ENCODE results near the gene NRF1.
"Not testable (repeated sequence)": the region's sequence is repeated elsewhere in the genome, so short reads cannot be mapped to it uniquely, and the experiment has no call there.

The NRF1 gene

DNA sequence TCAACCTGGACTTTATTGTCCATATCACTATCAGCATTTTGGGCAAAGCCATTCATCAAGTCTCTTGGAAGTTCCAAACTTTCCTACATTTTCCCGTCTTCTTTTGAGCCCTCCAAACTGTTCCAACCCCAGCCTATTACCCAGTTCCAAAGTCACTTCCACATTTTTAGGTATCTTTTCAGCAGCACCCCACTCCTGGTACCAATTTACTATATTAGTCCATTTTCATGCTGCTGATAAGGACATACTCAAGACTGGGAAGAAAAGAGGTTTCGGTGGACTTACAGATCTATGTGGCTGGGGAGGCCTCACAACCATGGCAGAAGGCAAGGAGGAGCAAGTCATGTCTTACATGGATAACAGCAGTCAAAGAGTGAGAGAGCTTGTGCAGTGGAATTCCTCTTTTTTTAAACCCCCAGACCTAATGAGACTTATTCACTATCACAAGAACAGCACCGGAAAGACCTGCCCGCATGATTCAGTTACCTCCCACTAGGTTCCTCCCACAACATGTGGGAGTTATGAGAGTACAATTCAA is 50.2 kb downstream of the NRF1 start:
- H3K27ac ChIP-seq (ENCODE audit: low read depth, low read length), result no peak overlapping the region
- no peaks in the 10 kb centered on the region for H3K4me1 ChIP-seq (ENCODE audit: control insufficient read depth, insufficient read depth, low read length)
- peaks cover 8% of the 10 kb centered on the region for H3K36me3 ChIP-seq (ENCODE audit: control insufficient read depth, insufficient read depth, low read length)
- no peaks in the 10 kb centered on the region for H3K27me3 ChIP-seq (ENCODE audit: control insufficient read depth, insufficient read depth, low read length)
- H3K4me3 ChIP-seq (ENCODE audit: low read length), result no peak overlapping the region
- H3K9ac ChIP-seq (ENCODE audit: low read length), result no peak overlapping the region

DNA sequence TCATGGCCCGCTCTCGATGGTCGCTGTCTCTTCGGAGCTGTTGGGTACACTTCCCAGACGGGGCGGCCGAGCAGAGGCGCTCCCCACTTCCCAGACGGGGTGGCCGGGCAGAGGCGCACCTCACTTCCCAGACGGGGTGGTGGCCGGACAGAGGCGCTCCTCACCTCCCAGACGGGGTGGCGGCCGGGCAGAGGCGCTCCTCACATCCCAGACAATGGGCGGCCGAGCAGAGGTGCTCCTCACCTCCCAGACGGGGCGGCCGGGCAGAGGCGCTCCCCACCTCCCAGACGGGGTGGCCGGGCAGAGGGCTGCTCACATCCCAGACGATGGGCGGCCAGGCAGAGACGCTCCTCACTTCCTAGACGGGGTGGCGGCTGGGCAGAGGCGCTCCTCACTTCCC is 51.7 kb downstream of the NRF1 start:
- H3K27ac ChIP-seq (ENCODE audit: low read depth, low read length); H3K4me3 ChIP-seq (ENCODE audit: low read length): not testable (repeated sequence)

DNA sequence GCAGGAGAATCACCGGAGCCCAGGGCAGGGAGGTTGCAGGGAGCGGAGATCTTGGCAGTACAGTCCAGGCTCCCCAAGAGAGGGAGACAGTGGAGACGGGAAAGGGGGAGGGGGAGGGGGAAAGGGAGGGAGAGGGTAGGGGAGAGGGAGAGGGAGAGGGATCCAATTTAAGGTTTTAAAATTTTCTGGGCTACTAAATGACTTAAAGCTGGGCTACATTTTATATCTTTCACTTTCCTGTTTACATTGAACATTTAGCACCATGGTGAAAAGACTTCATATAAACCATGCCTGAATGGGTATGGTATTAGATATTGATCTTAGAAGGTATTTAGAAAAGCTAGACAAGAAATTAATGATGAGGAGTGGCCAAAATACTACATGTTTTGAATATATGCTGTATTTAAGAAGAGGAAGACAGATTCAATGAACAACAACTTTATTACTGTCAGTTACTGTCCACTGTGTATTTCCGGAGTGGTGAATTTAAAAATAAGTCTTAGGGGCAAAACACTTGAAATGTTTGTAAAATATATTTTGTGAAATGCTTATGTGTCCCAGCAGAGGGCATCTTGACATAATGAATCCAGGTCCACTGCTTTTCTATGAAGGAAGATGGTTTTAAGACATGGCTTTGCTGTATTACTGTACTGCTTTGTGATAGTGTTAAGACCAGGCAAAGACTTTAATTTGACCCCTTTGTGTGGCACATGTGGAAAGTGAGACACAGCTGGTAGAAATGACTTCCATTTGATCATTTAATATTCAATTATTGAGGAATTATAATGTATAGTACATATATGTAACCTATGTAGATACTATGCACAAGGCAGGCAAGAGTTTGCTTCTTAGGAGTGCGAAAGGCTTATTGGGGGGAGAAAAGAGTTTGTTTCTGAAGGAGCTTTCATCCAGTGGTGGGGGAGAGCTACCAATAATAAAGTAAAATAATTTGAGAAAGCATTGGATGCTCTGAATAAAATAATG is 52.8 kb downstream of the NRF1 start:
- Histone ChIP-seq H3K27ac (ENCODE audit: low read depth, low read length) (no peak overlapping the region), H3K4me3 (ENCODE audit: low read length) (no peak overlapping the region), H3K36me3 (ENCODE audit: control insufficient read depth, insufficient read depth, low read length) (peaks cover 5% of the 10 kb centered on the region), H3K27me3 (ENCODE audit: control insufficient read depth, insufficient read depth, low read length) (no peaks in the 10 kb centered on the region), H3K4me1 (ENCODE audit: control insufficient read depth, insufficient read depth, low read length) (no peaks in the 10 kb centered on the region), H3K9ac (ENCODE audit: low read length) (no peak overlapping the region)

More for the DNA sequence above, 51.7 kb downstream of the NRF1 start:
- not testable (repeated sequence) for H3K36me3 ChIP-seq (ENCODE audit: control insufficient read depth, insufficient read depth, low read length); H3K9ac ChIP-seq (ENCODE audit: low read length); H3K27me3 ChIP-seq (ENCODE audit: control insufficient read depth, insufficient read depth, low read length); H3K4me1 ChIP-seq (ENCODE audit: control insufficient read depth, insufficient read depth, low read length)

DNA sequence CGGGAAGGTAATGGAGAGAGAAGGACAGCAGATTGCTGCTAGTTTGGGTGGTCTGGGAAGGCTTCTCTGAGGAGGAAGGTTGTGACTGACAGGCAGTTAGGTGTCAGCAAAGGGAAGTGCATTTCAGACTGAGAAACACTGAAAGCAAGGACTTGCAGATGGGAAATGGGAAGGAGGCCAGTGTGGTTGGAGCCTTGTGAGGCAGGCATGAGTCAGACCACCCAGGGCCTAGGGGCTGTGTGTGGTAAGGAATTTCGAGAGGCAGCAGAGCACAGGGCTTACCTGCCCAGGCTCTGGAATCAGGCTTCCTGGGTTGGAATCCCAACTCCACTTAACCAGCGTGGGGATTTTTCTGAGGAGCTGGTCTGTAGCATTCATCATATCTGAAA is 53.5 kb downstream of the NRF1 start:
- H3K27me3 ChIP-seq (ENCODE audit: control insufficient read depth, insufficient read depth, low read length), result no peaks in the 10 kb centered on the region
- H3K4me3 ChIP-seq (ENCODE audit: low read length), result no peak overlapping the region
- peaks cover 5% of the 10 kb centered on the region for H3K36me3 ChIP-seq (ENCODE audit: control insufficient read depth, insufficient read depth, low read length)
- H3K27ac ChIP-seq (ENCODE audit: low read depth, low read length), result no peak overlapping the region
- no peaks in the 10 kb centered on the region for H3K4me1 ChIP-seq (ENCODE audit: control insufficient read depth, insufficient read depth, low read length)
- H3K9ac ChIP-seq (ENCODE audit: low read length), result no peak overlapping the region

DNA sequence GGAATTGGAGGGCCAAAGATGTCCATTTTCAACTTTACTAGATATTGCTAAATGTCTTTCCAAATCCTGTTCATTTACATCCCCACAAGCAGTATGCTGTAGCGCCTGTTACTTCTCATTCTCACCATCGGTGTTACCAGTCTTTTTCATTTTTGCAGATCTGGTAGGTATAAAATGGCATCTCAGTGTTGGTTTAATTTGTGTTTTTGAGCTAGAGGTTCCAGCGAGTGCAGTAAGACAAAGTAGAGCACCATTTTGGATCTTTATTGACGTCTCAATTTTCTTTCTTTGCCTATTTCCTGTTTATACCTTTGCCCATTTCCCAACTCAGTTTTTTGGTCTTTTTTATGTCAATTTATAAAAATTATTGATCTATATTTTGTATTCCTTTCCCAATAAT is 55.6 kb downstream of the NRF1 start:
- Histone ChIP-seq H3K4me1 (ENCODE audit: control insufficient read depth, insufficient read depth, low read length) (no peaks in the 10 kb centered on the region), H3K4me3 (ENCODE audit: low read length) (no peak overlapping the region), H3K36me3 (ENCODE audit: control insufficient read depth, insufficient read depth, low read length) (no peaks in the 10 kb centered on the region), H3K27ac (ENCODE audit: low read depth, low read length) (no peak overlapping the region), H3K27me3 (ENCODE audit: control insufficient read depth, insufficient read depth, low read length) (no peaks in the 10 kb centered on the region), H3K9ac (ENCODE audit: low read length) (no peak overlapping the region)

DNA sequence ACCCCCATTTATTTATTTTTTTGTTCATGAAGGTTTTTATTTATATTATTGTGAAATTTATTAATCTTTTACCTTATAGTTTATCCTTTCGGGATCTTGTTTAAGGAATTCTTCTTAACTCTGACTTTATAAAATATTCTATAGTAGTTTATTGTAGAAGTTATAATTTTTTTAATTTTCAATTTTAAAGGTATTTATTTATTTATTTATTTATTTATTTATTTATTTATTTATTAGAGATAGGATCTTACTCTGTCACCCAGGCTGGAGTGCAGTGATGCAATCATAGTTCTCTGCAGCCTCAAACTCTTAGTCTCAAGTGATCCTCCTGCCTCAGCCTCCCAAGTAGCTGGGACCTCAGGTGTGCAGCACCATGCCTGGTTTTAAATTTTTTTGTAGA is 56.0 kb downstream of the NRF1 start:
- no peaks in the 10 kb centered on the region for H3K4me1 ChIP-seq (ENCODE audit: control insufficient read depth, insufficient read depth, low read length)
- H3K27me3 ChIP-seq (ENCODE audit: control insufficient read depth, insufficient read depth, low read length), result no peaks in the 10 kb centered on the region
- no peaks in the 10 kb centered on the region for H3K36me3 ChIP-seq (ENCODE audit: control insufficient read depth, insufficient read depth, low read length)
- H3K9ac ChIP-seq (ENCODE audit: low read length), result no peak overlapping the region
- H3K27ac ChIP-seq (ENCODE audit: low read depth, low read length), result no peak overlapping the region
- H3K4me3 ChIP-seq (ENCODE audit: low read length), result no peak overlapping the region

DNA sequence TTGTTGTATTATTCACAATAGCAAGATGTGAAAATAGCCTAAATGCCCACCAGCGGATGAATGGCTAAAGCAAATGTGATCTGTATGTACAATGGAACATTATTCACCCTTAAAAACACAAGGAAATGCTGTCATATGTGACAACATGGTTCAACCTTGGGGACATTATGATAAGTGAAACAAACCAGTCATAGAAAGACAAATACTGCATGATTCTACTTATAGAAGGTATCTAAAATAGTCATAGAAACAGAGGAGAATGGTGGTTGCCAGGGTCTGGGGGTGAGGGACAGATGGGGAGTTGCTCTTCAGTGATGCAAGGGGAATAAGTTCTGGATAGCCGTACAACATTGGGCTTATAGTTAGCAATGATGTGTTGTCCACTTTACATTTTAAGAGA is 58.4 kb downstream of the NRF1 start:
- Histone ChIP-seq H3K27ac (ENCODE audit: low read depth, low read length) (no peak overlapping the region), H3K4me1 (ENCODE audit: control insufficient read depth, insufficient read depth, low read length) (no peaks in the 10 kb centered on the region), H3K27me3 (ENCODE audit: control insufficient read depth, insufficient read depth, low read length) (no peaks in the 10 kb centered on the region), H3K36me3 (ENCODE audit: control insufficient read depth, insufficient read depth, low read length) (peaks cover 2% of the 10 kb centered on the region), H3K9ac (ENCODE audit: low read length) (no peak overlapping the region), H3K4me3 (ENCODE audit: low read length) (no peak overlapping the region)

DNA sequence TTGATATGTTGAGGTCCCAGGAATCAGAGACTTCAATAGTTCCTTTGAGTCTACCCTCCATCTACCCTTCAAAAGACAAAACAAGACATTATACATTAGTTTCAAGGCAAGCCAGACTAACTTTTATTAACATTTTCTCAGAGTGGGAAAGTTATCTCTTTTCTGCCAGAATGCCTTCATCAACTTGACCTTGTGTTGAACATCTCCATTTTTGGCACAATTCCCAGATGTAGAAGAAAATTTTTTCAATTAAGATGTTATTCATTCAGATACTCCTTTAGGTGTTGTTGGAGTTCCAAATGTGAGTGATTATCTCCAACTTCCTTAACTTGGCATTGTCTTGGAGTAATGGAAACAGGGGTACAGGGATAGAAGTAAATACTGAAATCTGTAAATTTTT is 59.1 kb downstream of the NRF1 start:
- peaks cover 2% of the 10 kb centered on the region for H3K36me3 ChIP-seq (ENCODE audit: control insufficient read depth, insufficient read depth, low read length)
- no peaks in the 10 kb centered on the region for H3K4me1 ChIP-seq (ENCODE audit: control insufficient read depth, insufficient read depth, low read length)
- no peaks in the 10 kb centered on the region for H3K27me3 ChIP-seq (ENCODE audit: control insufficient read depth, insufficient read depth, low read length)
- H3K27ac ChIP-seq (ENCODE audit: low read depth, low read length), result no peak overlapping the region
- H3K4me3 ChIP-seq (ENCODE audit: low read length), result no peak overlapping the region
- H3K9ac ChIP-seq (ENCODE audit: low read length), result no peak overlapping the region

DNA sequence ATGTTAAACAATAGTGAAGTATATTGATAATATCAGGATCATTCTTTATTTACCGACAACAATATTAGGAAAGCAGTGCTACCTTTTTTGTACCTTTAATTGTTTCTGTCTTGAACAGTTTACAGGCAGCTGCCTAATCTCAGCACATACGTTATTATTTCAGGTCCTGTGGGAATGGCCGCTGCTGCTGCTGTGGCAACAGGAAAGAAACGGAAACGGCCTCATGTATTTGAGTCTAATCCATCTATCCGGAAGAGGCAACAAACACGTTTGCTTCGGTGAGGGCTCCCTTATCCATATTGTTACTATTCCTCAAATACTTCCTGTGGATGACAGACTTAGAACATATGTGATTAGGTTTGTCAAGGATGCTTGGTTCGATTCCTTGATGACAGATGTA is 59.7 kb downstream of the NRF1 start:
- Histone ChIP-seq H3K27ac (ENCODE audit: low read depth, low read length) (no peak overlapping the region), H3K9ac (ENCODE audit: low read length) (no peak overlapping the region), H3K4me1 (ENCODE audit: control insufficient read depth, insufficient read depth, low read length) (no peaks in the 10 kb centered on the region), H3K36me3 (ENCODE audit: control insufficient read depth, insufficient read depth, low read length) (peaks cover 2% of the 10 kb centered on the region), H3K4me3 (ENCODE audit: low read length) (no peak overlapping the region), H3K27me3 (ENCODE audit: control insufficient read depth, insufficient read depth, low read length) (no peaks in the 10 kb centered on the region)

DNA sequence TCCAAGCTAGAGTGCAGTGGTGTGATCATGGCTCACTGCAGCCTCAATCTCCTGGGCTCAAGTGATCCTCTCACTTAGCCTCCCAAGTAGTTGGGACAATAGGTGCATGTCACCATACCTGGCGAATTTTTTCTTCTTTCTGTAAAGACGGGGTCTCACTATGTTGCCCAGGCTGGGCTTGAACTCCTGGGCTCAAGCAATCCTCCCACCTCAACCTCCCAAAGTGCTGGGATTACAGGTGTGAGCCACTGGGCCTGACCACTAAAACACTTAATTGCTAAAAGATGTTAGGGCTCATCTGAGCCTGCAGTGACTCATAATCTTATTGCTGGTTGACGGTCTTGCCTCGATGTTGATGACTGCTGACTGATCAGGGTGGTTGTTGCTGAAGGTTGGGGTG is 63.0 kb downstream of the NRF1 start:
- not testable (repeated sequence) for H3K9ac ChIP-seq (ENCODE audit: low read length); H3K27me3 ChIP-seq (ENCODE audit: control insufficient read depth, insufficient read depth, low read length); H3K4me1 ChIP-seq (ENCODE audit: control insufficient read depth, insufficient read depth, low read length); H3K36me3 ChIP-seq (ENCODE audit: control insufficient read depth, insufficient read depth, low read length); H3K4me3 ChIP-seq (ENCODE audit: low read length); H3K27ac ChIP-seq (ENCODE audit: low read depth, low read length)

DNA sequence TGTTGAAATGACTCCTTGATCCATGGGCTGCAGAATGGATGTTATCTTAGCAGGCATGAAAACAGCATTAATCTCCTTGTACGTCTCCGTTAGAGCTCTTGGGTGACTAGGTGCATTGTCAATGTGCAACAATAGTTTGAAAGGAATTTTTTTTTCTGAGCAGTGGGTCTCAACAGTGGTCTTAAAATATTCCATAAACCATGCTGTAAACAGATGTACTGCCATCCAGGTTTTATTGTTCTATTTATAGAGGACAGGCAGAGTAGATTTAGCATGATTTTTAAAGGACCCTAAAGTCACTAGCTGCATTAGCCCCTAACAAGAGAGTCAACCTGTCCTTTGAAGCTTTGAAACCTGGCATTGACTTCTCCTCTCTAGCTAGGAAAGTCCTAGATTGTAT is 64.0 kb downstream of the NRF1 start:
- H3K36me3 ChIP-seq (ENCODE audit: control insufficient read depth, insufficient read depth, low read length), result peaks cover 5% of the 10 kb centered on the region
- H3K4me3 ChIP-seq (ENCODE audit: low read length), result no peak overlapping the region
- no peak overlapping the region for H3K9ac ChIP-seq (ENCODE audit: low read length)
- no peak overlapping the region for H3K27ac ChIP-seq (ENCODE audit: low read depth, low read length)
- H3K27me3 ChIP-seq (ENCODE audit: control insufficient read depth, insufficient read depth, low read length), result no peaks in the 10 kb centered on the region
- H3K4me1 ChIP-seq (ENCODE audit: control insufficient read depth, insufficient read depth, low read length), result no peaks in the 10 kb centered on the region

DNA sequence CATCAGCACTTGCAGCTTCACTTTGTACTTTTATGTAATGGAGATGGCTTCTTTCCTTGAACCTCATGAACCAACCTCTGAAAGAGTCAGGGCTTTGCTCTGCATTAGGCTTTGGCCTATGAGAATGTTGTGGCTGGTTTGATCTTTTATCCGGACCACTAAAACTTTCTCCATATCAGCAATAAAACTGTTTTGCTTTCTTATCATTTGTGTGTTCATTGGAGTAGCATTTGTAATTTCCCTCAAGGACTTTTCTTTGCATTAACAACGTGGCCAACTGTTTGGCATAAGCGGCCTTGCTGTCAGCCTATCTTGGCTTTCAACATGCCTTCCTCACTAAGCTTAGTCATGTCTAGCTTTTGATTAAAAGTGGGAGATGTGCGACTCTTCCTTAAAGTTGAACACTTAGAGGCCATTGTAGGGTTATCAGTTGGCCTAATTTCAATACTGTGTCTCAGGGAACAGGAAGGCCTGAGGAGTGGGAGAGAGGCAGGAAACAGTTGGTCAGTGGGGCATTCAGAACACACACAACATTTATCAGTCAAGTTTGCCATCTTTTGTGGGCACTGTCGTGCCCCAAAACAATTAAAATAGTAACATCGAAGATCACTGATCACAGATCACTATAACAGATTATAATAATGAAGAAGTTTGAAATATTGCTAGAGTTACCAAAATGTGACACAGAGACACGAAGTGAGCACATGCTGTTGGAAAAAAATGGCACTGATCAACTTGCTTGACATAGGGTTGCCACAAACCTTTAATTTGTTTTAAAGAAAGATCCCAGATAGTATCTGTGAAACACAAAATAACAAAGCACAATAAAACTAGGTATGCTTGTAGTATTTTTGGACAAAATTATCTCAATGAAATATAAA is 64.7 kb downstream of the NRF1 start:
- peaks cover 5% of the 10 kb centered on the region for H3K36me3 ChIP-seq (ENCODE audit: control insufficient read depth, insufficient read depth, low read length)
- no peak overlapping the region for H3K27ac ChIP-seq (ENCODE audit: low read depth, low read length)

More for the DNA sequence above, 64.7 kb downstream of the NRF1 start:
- H3K4me1 ChIP-seq (ENCODE audit: control insufficient read depth, insufficient read depth, low read length), result no peaks in the 10 kb centered on the region
- no peak overlapping the region for H3K4me3 ChIP-seq (ENCODE audit: low read length)
- no peaks in the 10 kb centered on the region for H3K27me3 ChIP-seq (ENCODE audit: control insufficient read depth, insufficient read depth, low read length)
- H3K9ac ChIP-seq (ENCODE audit: low read length), result no peak overlapping the region
